ENCODE measurements around the gene ZNF746. TPM values are rescaled to one million over a fixed set of nuclear protein-coding genes. Genes with fewer than 3 reads are reported as not detected.

The ZNF746 gene
- total RNA-seq, 2 donors from 2014 or later = 20.1 to 22.3 TPM

GRCh38 chr7:149467321-149467859 lies 30.2 kb downstream of the ZNF746 start:
- Histone ChIP-seq H3K27me3 (ENCODE audit: control insufficient read depth, insufficient read depth, low read length, poor library complexity, severe bottlenecking) (peaks cover 6% of the 10 kb centered on the region), H3K9me3 (ENCODE audit: control insufficient read depth, low read length) (peaks cover 34% of the 10 kb centered on the region), H3K4me3 (ENCODE audit: low read length) (no peak overlapping the region), H3K27ac (ENCODE audit: low read depth, low read length) (no peak overlapping the region), H3K4me1 (ENCODE audit: control insufficient read depth, insufficient read depth, low read length) (no peaks in the 10 kb centered on the region), H3K9ac (ENCODE audit: extremely low read depth, low read length, poor library complexity, severe bottlenecking) (no peak overlapping the region), H3K36me3 (ENCODE audit: control insufficient read depth, insufficient read depth, low read length) (peaks cover 8% of the 10 kb centered on the region)
- Mint-ChIP-seq H3K9me3 (peaks cover 15% of the 10 kb centered on the region), H3K27ac (no peak overlapping the region), H3K27me3 (ENCODE audit: insufficient read depth) (peaks cover 18% of the 10 kb centered on the region), H3K4me3 (no peak overlapping the region), H3K4me1 (no peaks in the 10 kb centered on the region), H3K36me3 (ENCODE audit: low read depth) (peaks cover 14% of the 10 kb centered on the region)
- TF ChIP-seq CTCF (conservative IDR thresholded peaks at IDR 0.05) = no peak
- WGBS, 2 experiments (ENCODE audit: insufficient coverage in 1 of 2, insufficient read length in 1 of 2) = 50% methylated on average over 1 of the region's 1 CpG; no CpG with 5 or more reads in 1 of the 2 experiments
- no peak for DNase-seq

- no peaks in the 10 kb centered on the region for H3K4me1 Mint-ChIP-seq
- peaks cover 15% of the 10 kb centered on the region for H3K9me3 Mint-ChIP-seq
- TF ChIP-seq CTCF (conservative IDR thresholded peaks at IDR 0.05) = no peak
- H3K4me1 ChIP-seq (ENCODE audit: control insufficient read depth, insufficient read depth, low read length) = no peaks in the 10 kb centered on the region
- peaks cover 12% of the 10 kb centered on the region for H3K27me3 ChIP-seq (ENCODE audit: control insufficient read depth, insufficient read depth, low read length, poor library complexity, severe bottlenecking)
- no peak overlapping the region for H3K27ac Mint-ChIP-seq
- DNase-seq = no peak
- H3K27me3 Mint-ChIP-seq (ENCODE audit: insufficient read depth) = peaks cover 28% of the 10 kb centered on the region
- no peak overlapping the region for H3K9ac ChIP-seq (ENCODE audit: extremely low read depth, low read length, poor library complexity, severe bottlenecking)
- peaks cover under 1% of the 10 kb centered on the region for H3K36me3 ChIP-seq (ENCODE audit: control insufficient read depth, insufficient read depth, low read length)
- H3K4me3 ChIP-seq (ENCODE audit: low read length) = no peak overlapping the region
- H3K36me3 Mint-ChIP-seq (ENCODE audit: low read depth) = peaks cover 4% of the 10 kb centered on the region
- no peak overlapping the region for H3K4me3 Mint-ChIP-seq
- H3K9me3 ChIP-seq (ENCODE audit: control insufficient read depth, low read length) = peaks cover 34% of the 10 kb centered on the region
- no peak overlapping the region for H3K27ac ChIP-seq (ENCODE audit: low read depth, low read length)
Measured at GRCh38 chr7:149466364-149466763, 31.2 kb downstream of the ZNF746 start.

GRCh38 chr7:149463500-149464161 lies 34.0 kb downstream of the ZNF746 start:
- Mint-ChIP-seq H3K27ac (no peak overlapping the region), H3K9me3 (peaks cover 11% of the 10 kb centered on the region), H3K4me1 (peaks cover 4% of the 10 kb centered on the region), H3K36me3 (ENCODE audit: low read depth) (no peaks in the 10 kb centered on the region), H3K4me3 (no peak overlapping the region), H3K27me3 (ENCODE audit: insufficient read depth) (peaks cover 38% of the 10 kb centered on the region)
- no peaks in the 10 kb centered on the region for H3K36me3 ChIP-seq (ENCODE audit: control insufficient read depth, insufficient read depth, low read length)
- H3K27me3 ChIP-seq (ENCODE audit: control insufficient read depth, insufficient read depth, low read length, poor library complexity, severe bottlenecking) = peaks cover 12% of the 10 kb centered on the region
- no peak overlapping the region for H3K27ac ChIP-seq (ENCODE audit: low read depth, low read length)
- no peak for DNase-seq
- no peak overlapping the region for H3K9ac ChIP-seq (ENCODE audit: extremely low read depth, low read length, poor library complexity, severe bottlenecking)
- H3K4me3 ChIP-seq (ENCODE audit: low read length) = no peak overlapping the region
- H3K9me3 ChIP-seq (ENCODE audit: control insufficient read depth, low read length) = peaks cover 28% of the 10 kb centered on the region
- 78% methylated on average over 1 of the region's 1 CpG; no CpG with 5 or more reads in 1 of the 2 experiments for WGBS, 2 experiments (ENCODE audit: insufficient coverage in 1 of 2, insufficient read length in 1 of 2)
- no peaks in the 10 kb centered on the region for H3K4me1 ChIP-seq (ENCODE audit: control insufficient read depth, insufficient read depth, low read length)
- no peak for TF ChIP-seq CTCF (conservative IDR thresholded peaks at IDR 0.05)

Data from endodermal cell (in vitro differentiated cells).